ENCODE measurements around the gene C19orf81.
"Not testable (repeated sequence)": the region's sequence is repeated elsewhere in the genome, so short reads cannot be mapped to it uniquely, and the experiment has no call there.

Gene C19orf81

DNA sequence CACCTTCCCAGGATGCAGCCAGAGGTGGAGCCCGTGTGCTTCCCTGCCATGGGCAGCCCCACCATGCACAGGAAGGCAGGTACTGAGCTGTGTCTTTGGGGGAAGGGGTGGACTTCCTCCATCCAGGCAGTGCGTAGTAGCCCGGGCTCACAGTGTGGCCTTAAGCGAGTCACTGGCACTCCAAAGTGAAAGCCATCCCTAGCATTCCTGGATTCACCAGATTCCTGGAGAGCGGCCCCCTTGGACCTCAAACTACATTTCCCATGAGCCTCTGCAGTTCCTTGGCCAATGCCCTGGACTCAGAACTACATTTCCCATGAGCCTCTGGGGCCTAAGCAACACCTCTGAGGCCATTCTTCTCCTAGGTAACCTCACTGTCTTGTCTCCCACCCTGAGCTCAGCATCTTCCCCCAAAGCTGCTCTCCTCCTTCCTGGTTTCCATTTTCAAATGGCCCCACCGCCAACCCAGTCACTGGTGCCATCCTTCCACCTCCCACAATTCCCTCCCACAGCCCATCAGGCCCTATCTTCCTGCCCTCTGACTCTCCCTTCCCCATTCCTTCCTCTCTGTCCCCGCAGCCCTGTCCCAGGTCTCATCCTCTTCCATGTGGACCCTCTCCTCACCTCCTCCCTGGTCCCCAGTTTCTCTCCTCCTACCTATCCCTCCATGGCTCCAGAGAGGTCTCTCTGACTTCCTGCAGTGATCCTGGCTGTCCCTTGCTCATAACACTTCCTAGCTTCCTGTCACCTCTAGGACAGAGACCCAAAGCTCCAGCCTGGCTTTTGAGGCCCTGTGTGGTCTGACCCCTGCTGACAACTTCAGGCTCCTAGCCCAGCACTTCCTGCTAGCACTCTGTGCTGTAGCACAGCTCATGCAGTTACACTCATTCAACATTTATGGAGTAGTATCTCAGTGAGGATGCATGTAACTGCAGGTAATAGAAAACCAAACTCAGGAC lies at the start of gene C19orf81:
Gene C19orf81, plus strand, starts transcription at position 13 of the 959 bp plus-strand sequence. Its CDS starts 0 bp downstream, at position 13.
- peak; percentile 14 for DNase-seq

DNA sequence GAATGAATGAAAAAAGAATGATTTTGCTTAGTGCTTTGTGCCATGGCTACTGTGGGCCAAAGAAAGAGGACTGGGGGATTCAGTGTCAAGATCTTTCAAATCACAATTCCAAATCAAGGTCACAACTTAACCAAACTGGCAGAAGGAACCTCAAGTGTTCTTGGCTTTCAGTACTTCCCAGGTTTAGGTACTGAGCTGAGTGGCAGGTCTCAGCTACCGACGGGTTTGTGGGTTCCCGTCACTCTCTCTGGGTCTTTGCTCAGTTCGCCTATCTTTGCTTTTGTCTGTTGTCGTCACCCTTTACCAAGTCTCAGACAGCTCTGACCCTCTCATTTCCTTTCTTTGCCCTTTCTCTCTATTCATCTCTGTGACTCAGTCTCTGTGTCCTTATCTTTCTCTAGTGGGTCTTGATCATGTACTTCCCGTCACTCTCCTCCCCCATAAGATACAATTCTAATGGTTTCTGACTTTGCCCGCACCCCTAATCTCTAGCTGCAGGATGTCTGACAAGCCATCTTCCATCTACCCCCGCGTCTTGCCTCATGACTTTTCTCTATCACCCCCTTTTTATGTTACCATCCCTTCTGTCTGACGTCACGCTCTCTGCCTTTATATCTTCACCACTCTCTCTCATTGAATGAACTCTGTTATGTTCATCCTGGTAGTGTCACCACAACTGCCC lies 47.7 kb upstream of the C19orf81 start:
- DNase-seq: no peak

DNA sequence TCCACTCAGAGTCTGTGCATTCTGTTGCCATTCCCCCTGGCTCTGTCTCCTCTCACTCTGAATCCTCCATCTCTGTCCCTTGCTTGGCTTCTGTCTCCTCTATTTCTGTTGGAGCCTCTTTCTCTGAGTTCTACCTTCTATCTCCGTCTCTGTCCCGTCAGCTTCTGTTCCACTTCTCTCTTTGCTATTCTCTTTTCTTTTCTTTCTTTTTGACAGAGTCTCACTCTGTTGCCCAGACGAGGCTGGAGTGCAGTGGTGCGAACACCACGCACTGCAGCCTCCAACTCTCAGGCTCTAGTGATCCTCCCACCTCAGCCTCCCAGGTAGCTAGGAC lies 47.2 kb upstream of the C19orf81 start:
- no peak for DNase-seq

DNA sequence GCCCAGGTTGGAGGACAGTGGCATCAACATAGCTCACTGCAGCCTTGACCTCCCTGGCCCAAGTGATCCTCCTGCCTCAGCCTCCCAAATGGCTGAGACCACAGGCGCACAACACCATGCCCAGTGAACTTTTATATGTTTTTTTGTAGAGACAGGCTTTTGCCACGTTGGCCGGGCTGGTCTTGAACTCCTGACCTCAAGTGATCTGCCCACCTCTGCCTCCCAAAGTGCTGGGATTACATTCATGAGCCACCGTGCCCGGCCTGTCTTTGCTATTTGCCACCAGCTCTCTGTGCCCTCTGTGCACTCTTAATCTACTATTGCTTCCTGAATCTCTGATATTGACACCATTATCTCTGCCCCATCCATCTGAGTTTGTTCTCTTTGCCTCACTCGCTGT lies 46.7 kb upstream of the C19orf81 start:
- no peak for DNase-seq

DNA sequence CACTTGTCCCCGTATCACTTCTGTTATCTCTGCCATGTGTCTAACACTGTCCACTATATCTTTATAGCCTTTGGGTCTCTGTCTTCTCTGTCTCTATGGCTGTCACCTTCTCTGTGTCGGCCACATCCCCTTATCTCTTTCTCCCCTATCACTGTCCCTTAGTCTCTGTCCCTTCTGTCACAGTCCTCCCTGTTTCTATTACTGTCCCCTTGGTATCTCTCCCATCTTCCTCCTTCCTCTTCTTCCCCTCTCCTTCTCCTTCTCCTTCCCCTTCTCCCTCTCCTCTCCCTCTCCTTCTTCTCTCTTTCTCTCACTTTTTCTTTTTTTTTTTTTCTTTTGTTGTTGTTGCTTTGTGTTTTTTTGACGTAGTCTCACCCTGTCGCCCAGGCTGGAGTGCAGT lies 46.3 kb upstream of the C19orf81 start:
- DNase-seq: no peak

DNA sequence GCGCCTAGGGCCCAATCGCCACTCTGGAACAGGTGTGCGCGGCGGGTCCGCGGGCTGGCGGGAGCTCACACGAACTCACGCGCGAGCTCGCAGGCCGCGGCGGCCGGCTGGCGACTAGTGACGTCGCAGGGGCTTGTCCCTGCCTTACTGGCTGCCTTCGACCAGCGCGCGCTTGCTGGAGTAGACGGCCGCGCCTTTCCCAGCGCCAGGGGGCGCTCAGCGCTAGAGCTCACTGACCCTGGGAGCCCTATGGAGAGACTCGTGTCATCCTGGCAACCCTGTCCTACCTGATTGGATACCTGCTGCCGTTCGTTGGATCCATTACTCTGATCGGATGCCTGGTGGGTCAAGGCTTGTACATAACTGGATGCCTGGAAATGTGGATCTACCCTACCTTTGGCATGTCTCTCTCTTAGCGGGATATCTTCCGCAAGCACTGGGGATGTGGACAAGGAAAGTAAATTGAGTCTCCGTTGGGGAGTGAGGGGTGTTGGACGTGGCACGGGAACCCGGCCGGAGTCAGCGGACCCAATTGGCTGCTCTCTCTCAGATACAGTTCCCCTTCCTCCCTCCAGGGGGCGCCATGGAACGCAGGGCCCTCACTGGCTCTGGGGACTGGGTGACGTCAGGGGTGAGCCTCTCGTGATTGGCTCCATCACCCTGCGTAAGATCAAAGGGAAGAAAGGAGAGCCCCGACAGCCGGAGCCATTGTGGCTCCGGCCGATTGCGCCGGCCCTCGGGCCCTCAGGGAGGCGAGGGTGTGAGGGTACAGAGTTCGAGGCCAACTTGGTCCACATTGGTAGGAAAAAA lies 44.8 kb upstream of the C19orf81 start:
- not testable (repeated sequence) for DNase-seq

DNA sequence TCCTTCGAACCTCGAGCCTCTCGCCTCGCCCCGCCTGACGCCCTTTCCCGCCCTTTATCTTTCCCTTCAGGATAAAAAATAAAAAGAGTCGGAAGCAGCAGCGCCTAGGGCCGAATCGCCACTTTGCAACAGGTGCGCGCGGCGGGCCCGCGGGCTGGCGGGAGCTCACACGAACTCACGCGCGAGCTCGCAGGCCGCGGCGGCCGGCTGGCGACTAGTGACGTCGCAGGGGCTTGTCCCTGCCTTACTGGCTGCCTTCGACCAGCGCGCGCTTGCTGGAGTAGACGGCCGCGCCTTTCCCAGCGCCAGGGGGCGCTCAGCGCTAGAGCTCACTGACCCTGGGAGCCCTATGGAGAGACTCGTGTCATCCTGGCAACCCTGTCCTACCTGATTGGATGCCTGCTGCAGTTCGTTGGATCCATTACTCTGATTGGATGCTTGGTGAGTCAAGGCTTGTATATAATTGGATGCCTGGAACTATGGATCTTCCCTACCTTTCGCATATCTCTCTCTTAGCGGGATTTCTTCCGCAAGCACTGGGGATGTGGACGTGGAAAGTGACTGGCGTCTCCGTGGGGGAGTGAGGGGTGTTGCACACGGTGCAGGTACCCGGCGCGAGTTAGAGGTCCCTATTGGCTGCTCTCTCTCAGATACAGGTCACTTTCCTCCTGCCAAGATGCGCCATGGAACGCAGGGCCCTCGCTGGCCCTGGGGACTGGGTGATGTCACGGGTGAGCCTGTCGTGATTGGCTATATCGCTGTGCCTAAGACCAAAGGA lies 43.0 kb upstream of the C19orf81 start:
- peak; percentile 3 for DNase-seq

DNA sequence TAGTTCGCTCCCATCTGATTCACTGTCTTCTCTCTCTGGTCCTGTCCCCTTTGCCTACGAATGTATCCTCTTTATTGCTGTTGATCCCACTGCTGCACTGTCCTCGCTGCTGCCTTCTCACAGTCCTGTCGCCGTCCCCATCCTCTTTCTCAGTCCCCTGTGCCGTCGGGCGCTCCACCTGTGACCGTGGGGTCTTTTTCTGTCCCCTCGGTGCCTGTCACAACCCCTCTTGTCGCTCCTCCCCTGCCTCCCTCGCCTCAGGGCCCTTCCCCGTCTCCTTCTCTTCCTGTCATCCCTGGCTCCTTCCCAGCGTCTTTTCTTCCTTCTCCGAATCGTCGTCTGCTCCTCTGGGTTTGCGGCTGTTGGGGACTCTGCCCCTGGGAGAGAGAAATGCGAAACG lies 41.9 kb upstream of the C19orf81 start:
- no peak for DNase-seq

DNA sequence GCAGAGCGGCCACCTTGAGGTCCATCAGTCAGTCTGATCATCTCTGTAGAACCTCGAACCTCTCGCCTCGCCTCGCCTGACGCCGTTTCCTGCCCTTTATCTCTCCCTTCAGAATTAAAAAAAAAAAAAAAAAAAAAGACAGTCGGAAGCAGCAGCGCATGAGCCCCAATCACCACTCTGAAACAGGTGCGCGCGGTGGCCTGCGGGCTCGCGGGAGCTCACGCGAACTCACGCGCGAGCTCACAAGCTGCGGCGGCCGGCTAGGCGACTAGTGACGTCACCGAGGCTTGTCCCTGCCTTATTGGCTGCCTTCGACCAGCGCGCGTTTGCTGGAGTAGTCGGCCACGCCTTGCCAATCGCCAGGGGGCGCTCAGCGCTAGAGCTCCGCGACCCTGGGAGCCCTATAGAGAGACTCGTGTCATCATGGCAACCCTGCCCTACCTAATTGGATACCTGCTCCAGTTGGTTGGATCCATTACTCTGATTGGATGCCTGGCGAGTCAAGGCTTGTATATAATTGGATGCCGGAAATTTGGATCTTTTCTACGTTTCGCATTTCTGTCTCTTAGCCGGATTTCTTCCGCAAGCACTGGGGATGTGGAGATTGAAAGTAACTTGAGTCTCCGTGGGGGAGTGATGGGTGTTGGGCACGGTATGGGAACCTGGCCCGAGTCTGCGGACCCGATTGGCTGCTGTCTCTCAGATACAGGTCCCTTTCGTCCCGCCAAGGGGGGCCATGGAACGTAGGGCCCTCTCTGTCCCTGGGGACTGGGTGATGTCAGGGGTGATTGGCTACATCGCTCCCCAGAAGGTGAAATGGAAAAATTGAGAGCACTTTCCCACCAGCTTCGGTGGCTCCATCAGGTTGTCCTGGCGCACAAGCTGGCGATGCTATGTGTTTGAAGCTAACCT lies 41.1 kb upstream of the C19orf81 start:
- DNase-seq: peak; percentile 74

DNA sequence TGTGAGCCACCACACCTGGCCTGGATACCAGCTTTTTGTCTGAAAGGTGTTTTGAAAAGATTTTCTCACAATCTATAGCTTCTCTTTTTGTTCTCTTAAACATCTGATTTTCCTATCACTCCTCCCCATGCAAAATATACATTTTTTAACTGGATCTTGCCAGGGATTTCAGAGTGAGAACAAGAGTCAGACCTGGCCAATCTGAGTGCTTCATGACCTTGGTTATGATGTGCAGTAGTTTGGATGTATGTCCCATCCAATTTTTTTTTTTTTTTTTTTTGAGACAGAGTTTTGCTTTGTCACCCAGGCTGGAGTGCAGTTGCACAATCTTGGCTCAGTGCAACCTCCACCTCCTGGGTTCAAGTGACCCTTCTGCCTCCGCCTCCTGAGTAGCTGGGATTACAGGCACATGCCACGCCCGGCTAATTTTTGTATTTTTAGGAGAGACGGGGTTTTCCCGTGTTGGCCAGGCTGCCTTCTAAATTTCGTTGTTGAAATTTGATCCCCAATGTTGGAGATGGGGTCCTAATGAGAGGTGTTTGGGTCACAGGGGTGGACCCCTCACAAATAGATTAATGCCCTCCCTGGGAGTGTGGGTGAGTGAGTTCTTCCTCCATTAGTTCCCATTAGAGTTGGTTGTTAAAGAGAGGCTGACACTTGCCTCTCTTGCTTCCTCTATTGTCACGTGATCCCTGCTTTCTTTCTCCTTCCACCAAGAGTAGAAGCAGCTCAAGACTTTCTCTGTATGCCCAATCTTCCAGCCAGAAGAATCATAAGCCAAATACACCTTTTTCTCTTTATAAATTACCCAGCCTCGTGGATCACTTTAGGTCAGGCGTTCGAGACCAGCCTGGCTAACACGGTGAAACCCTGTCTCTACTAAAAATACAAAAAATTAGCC lies 36.5 kb upstream of the C19orf81 start:
- DNase-seq: not testable (repeated sequence)

DNA sequence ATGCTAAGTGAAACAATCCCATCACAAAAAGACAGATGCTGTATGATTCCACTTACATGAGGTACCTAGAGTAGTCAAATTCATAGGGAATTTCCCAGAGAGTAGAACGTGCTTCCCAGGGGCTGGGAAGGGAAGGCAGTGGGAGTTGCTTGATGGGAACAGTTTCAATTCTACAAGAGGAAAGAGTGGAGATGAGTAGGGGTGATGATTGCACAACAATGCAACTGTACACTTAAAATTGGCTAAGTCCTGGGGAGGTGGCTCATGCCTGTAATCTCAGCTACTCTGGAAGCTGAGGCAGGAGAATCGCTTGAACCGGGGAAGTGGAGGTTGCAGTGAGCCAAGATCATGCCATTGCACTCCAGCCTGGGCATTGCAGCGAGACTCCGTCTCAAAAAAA lies 30.9 kb upstream of the C19orf81 start:
- DNase-seq: not testable (repeated sequence)

DNA sequence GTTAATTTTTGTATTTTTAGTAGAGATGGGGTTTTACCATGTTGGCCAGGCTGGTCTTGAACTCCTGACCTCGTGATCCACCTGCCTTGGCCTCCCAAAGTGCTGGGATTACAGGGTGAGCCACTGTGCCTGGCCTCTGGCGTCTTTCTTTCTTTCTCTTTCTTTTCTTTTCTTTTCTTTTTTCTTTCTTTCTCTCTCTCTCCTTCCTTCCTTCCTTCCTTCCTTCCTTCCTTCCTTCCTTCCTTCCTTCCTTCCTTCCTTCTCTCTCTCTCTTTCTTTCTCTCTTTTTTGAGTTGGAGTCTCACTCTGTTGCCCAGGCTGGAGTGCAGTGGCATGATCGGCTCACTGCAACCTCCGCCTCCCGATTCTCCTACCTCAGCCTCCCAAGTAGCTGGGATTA lies 30.1 kb upstream of the C19orf81 start:
- not testable (repeated sequence) for DNase-seq

DNA sequence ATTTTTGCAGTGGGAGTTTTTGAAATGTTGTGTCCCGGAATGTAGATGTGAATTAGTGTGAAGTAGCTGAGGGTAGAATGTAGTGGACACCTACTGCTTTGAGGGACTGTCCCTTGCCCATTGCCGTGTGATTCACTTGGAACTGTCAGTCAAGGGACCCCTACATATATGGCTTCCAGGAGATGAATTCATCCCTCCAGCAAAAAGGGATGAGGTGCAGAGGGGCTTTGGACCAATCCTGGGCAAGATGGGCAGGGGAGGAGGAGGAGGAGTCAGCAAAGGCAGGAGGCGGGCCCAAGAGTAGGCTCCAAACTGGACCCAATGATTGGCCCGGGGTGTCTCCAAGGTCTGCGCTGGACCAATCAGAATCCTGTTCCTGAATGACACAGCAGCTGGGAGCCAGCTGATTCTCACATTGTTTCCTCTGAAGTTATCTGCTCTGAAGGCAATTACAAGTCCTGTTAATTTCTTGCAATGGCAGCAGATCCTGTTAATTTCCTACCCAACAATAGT lies 28.8 kb upstream of the C19orf81 start:
- not testable (repeated sequence) for DNase-seq

DNA sequence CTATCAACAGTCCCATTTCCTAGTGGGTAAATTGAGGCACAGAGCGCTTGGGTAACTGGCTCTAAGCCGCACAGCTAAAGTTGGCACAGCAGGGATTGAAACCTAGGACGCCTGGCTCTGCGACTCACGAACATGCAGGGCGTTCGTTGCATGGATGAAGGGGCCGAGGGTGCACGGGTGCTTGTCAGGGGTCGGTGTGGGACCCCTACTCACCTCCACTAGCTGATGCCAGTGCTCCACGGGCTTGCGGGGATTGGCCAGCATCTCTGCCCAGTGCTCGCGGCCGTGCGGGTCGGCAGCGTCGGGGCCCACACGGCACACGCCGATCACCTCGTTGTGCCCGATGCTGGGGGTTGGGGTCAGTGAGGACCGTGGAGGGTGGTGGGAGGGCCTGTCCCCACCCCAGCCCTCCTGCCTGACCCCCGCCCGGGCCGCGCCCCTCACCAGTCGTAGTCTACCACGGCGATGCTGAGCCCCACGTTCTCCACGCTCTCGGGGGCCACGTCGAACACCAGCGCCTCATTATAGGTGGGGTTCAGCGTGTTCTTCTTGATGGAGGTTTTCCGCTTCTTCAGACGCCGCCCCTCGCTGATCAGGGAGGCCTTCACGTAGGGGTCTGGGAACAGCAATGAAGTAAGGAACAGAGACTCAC lies 24.2 kb upstream of the C19orf81 start:
- DNase-seq: no peak

DNA sequence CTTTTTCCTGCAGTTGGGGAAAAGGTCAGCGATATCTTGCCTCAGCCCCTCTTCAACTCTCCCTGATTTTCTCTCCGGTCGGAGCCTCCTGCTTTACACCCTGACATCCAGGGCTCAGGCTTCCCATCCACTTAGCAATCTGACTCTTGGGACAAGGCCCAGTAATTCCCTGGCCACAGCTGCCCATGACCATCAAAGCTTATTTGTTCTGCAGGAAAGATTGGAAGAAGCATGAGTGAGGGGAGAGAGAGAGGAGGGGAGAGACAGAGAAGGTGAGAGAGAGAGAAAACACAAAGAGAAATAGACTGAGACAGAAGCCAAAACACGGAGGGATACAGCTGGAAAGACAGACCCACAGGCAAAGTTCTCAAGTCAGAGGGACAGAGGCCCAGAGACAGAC lies 23.2 kb upstream of the C19orf81 start:
- DNase-seq: no peak

DNA sequence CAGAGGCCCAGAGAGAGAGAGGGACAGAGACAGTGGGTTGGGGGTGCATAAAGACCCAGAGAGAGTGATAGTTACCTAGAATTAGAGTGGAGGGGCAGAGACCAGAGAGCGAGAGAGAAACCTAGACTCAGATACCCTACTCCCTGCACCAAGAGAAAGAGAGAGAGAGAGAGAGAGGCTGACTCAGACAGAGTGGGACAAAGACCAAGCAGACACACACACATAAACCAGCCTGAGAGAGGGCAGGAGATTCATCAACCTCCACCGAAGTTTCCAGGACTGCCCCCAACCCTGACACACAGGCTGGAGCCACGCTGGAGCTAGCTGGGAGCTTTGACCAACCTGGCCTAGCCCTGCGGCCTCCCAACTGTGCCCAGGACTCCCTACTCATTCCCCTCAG lies 22.4 kb upstream of the C19orf81 start:
- no peak for DNase-seq

DNA sequence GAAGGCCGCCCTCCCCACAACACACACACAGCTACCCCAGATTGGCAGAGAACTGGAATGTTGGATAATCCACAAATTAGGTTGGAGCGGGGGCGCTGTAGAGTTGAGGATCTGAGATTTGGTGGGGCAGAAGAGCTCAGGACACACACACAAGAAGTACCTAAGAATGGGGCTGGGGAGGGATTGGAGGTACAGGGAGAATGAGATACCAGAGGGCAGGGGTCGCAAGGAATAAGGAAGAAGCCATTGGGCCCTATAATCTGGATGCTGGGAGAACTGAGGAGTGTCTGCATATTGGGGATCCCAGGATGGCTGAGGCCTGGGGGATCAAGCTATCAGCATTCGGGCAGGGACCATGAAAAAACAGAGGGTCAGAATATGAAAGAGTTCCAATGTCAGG lies 21.1 kb upstream of the C19orf81 start:
- DNase-seq: no peak

DNA sequence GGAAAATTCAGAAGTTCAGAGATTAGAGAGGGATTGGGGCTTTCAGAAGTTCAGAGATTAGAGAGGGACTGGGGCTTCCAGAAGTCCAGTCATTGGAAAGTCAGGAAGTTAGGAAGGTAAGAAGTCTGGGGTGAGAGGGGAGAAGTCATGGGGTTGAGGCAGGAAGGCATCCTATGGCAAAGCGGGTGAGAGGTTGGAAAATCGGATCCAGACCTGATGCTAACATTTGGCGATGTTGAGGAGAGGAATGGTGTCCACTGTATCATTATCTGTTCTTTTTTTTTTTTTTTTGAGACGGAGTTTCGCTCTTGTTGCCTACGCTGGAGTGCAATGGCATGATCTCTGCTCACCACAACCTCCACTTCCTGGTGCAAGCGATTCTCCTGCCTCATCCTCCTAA lies 20.7 kb upstream of the C19orf81 start:
- no peak for DNase-seq

DNA sequence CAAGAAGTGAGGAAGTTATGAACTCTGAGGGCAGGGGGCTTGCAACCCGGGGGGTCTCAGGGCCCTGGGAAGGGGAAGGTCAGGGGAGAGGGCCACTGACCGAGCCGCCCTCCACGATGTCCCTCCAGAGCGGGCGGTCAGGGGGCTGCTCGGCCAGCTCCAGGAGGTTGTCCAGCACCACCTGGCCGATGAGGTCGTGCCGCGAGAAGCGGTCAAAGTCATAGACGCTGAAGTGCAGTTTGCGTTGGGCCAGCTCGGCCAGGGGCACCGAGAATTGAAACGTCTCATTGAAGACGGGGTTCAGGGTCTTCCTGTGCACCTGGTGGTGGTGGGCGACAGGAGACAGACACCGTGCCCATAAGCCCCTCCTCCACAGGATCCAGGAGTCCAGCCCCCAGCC lies 20.1 kb upstream of the C19orf81 start:
- no peak for DNase-seq

DNA sequence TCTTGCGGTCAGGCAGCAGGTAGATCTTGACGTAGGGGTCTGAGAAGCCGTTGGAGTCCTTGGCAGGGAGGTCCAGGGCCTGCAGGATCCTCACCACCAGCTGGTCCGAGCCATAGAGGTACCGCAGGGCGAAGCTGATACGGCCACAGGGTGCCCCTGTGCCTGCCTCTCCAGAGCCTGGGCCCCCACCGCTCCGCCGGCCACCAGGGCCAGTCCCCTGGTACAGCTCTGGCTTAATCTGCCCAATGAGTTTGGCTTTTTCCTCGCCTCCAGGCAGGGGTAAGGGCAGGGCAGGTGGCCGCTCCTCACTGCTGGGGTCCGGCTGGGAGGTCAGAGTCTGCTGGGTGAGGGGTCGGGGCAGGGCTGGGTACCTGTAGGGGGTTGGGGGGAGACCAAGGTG lies 19.4 kb upstream of the C19orf81 start:
- no peak for DNase-seq
